SK-N-SH treated with all-trans-retinoic acid at 6 μM for 48 hours (cell line): ENCODE results near the gene L3MBTL1.

Source experiments
- ARNTL ChIP-seq: fragments of 450-650 bp; formaldehyde crosslinking; IDR thresholded peaks from 2 replicates; pipeline ENCODE4 v1.5.0; 2020; ENCODE audit warnings: low read depth, mild to moderate bottlenecking, moderate library complexity, borderline replicate concordance
- BACH2 ChIP-seq: fragments of 250-450 bp; sonication (Bioruptor Pico); IDR thresholded peaks from 2 replicates; pipeline ENCODE4 v1.9.0; 2021; ENCODE audit warnings: mild to moderate bottlenecking, borderline replicate concordance
- CSDC2 ChIP-seq: fragments of 250-450 bp; sonication (Bioruptor Pico); IDR thresholded peaks from 2 replicates; pipeline ENCODE4 v1.5.0; 2020; ENCODE audit warnings: mild to moderate bottlenecking, moderate library complexity
- ESRRG ChIP-seq: fragments of 250-450 bp; sonication (Bioruptor Pico); IDR thresholded peaks from 2 replicates; pipeline ENCODE4 v1.6.1; 2021; ENCODE audit warnings: mild to moderate bottlenecking
- OSR1 ChIP-seq: fragments of 250-450 bp; sonication (Bioruptor Pico); IDR thresholded peaks from 2 replicates; pipeline ENCODE4 v1.8.0; 2022; ENCODE audit warnings: moderate library complexity, mild to moderate bottlenecking, inconsistent platforms
- PPARA ChIP-seq: fragments of 250-450 bp; sonication (Bioruptor Pico); IDR thresholded peaks from 2 replicates; pipeline ENCODE4 v1.5.0; 2020; ENCODE audit warnings: mild to moderate bottlenecking, borderline replicate concordance
- ZFP3 ChIP-seq: fragments of 250-450 bp; sonication (Bioruptor Pico); IDR thresholded peaks from 2 replicates; pipeline ENCODE4 v1.5.0; 2020; ENCODE audit warnings: mild to moderate bottlenecking, moderate library complexity
- ZFP30 ChIP-seq: fragments of 450-650 bp; formaldehyde crosslinking; IDR thresholded peaks from 2 replicates; pipeline ENCODE4 v1.5.0; 2022; ENCODE audit warnings: mild to moderate bottlenecking, moderate library complexity
- ZNF565 ChIP-seq: fragments of 450-650 bp; formaldehyde crosslinking; conservative IDR thresholded peaks from 2 replicates; pipeline ENCODE4 v1.5.0; 2020; ENCODE audit warnings: low read depth, mild to moderate bottlenecking, moderate library complexity
- TF ChIP-seq, protein P1 (sequence below): fragments of 250-450 bp; sonication (Bioruptor Pico); IDR thresholded peaks from 2 replicates; pipeline ENCODE4 v1.5.1; 2020; ENCODE audit warnings: low read depth, mild to moderate bottlenecking, moderate library complexity
- TF ChIP-seq, protein P2 (sequence below): fragments of 250-450 bp; sonication (Bioruptor Pico); IDR thresholded peaks from 2 replicates; pipeline ENCODE4 v1.8.0; 2020; ENCODE audit warnings: mild to moderate bottlenecking, moderate library complexity, borderline replicate concordance
- TF ChIP-seq, protein P3 (sequence below): fragments of 250-450 bp; sonication (Bioruptor Pico); IDR thresholded peaks from 2 replicates; pipeline ENCODE4 v1.5.1; 2021; ENCODE audit warnings: mild to moderate bottlenecking, moderate library complexity

DNA sequence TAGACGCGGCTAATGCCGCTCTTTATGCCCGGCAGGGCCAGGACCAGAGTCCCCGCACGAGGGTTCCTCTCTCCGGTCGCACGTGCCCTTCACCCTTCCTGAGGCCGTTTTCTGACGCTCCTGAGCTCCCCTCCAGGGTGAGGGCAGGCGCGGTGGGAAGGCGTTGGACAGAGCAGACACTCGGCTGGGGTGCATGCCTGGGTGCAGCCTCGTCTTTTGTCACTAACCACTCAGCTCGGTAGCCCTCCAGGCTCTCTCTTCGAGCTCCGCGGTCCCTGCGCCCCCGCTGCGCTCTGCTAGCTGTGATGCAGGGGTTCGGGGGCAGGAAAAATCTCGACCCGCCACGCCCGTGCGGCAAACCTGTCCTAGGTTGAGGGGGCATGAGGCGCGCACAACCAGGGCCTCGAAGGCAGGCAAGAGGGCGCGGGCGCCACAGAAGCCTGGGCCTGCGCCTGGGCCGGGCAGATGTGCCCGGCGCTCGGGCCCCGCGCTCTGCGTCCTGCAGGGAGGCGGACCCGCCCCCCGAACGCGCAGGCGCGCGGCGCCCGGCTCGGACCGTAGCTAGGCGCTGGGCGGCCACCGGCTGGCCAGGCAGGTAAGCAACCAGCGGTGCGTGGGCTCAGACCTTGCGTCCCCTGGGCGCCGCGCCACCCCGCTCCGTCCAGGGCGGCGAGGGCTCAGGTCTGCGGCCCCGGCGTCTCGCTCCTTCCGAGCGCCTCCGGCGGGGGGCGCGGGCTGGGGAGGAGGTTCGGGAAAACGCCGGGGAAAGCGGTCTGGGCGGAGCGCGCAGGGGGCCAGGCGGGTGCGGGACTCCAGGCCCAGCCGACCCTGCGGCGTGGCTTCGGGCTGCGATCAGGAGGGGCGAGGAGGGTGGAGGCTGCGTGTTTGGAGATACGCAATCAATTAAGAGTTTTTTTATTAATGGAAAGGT, at the start of gene L3MBTL1:
- TF ChIP-seq ARNTL (CRISPR knock-in tag) (no peak), ZFP3 (CRISPR knock-in tag) (no peak), ZNF565 (CRISPR knock-in tag) (no peak), PPARA (CRISPR knock-in tag) (no peak), OSR1 (CRISPR knock-in tag) (no peak), ZFP30 (CRISPR knock-in tag) (no peak), ESRRG (CRISPR knock-in tag) (no peak), BACH2 (no peak), CSDC2 (CRISPR knock-in tag) (no peak)
- TF ChIP-seq, protein P1, sequence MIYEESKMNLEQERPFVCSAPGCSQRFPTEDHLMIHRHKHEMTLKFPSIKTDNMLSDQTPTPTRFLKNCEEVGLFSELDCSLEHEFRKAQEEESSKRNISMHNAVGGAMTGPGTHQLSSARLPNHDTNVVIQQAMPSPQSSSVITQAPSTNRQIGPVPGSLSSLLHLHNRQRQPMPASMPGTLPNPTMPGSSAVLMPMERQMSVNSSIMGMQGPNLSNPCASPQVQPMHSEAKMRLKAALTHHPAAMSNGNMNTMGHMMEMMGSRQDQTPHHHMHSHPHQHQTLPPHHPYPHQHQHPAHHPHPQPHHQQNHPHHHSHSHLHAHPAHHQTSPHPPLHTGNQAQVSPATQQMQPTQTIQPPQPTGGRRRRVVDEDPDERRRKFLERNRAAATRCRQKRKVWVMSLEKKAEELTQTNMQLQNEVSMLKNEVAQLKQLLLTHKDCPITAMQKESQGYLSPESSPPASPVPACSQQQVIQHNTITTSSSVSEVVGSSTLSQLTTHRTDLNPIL = no peak
- TF ChIP-seq, protein P2, sequence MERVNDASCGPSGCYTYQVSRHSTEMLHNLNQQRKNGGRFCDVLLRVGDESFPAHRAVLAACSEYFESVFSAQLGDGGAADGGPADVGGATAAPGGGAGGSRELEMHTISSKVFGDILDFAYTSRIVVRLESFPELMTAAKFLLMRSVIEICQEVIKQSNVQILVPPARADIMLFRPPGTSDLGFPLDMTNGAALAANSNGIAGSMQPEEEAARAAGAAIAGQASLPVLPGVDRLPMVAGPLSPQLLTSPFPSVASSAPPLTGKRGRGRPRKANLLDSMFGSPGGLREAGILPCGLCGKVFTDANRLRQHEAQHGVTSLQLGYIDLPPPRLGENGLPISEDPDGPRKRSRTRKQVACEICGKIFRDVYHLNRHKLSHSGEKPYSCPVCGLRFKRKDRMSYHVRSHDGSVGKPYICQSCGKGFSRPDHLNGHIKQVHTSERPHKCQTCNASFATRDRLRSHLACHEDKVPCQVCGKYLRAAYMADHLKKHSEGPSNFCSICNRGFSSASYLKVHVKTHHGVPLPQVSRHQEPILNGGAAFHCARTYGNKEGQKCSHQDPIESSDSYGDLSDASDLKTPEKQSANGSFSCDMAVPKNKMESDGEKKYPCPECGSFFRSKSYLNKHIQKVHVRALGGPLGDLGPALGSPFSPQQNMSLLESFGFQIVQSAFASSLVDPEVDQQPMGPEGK = no peak
- TF ChIP-seq, protein P3, sequence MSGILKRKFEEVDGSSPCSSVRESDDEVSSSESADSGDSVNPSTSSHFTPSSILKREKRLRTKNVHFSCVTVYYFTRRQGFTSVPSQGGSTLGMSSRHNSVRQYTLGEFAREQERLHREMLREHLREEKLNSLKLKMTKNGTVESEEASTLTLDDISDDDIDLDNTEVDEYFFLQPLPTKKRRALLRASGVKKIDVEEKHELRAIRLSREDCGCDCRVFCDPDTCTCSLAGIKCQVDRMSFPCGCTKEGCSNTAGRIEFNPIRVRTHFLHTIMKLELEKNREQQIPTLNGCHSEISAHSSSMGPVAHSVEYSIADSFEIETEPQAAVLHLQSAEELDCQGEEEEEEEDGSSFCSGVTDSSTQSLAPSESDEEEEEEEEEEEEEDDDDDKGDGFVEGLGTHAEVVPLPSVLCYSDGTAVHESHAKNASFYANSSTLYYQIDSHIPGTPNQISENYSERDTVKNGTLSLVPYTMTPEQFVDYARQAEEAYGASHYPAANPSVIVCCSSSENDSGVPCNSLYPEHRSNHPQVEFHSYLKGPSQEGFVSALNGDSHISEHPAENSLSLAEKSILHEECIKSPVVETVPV (CRISPR knock-in tag) = no peak
